Duodenal mucosa (tissue), 2 donors: Measurements from ENCODE around the gene ST6GAL1.

Source experiments
- H3K27ac ChIP-seq: one replicate; pipeline ENCODE4 v1.7.0; 2013; ENCODE audit warnings: low read depth, low read length
- H3K27me3 ChIP-seq, 2 donors: one replicate each; pipeline ENCODE4 v1.7.0; 2013; ENCODE audit warnings: low read length in 2 of 2, control low read depth in 1 of 2; ENCODE audit not compliant: insufficient read depth in 2 of 2, control insufficient read depth in 1 of 2
- H3K36me3 ChIP-seq, 2 donors: one replicate each; pipeline ENCODE4 v1.7.0; 2013; ENCODE audit warnings: low read length in 2 of 2, control low read depth in 1 of 2; ENCODE audit not compliant: insufficient read depth in 2 of 2, control insufficient read depth in 1 of 2
- H3K4me1 ChIP-seq, 2 donors: one replicate each; pipeline ENCODE4 v1.7.0; 2013; ENCODE audit warnings: low read length in 2 of 2, control low read depth in 1 of 2; ENCODE audit not compliant: insufficient read depth in 2 of 2, control insufficient read depth in 1 of 2
- H3K4me3 ChIP-seq, 2 donors: one replicate each; pipeline ENCODE4 v1.7.0; 2013; ENCODE audit warnings: low read length in 2 of 2, low read depth in 1 of 2
- H3K9ac ChIP-seq, 2 donors: one replicate each; pipeline ENCODE4 v1.7.0; 2013; ENCODE audit warnings: low read length in 2 of 2, low read depth in 1 of 2
- H3K9me3 ChIP-seq, 2 donors: one replicate each; pipeline ENCODE4 v1.7.0; 2013; ENCODE audit warnings: low read length in 2 of 2, control low read depth in 1 of 2; ENCODE audit not compliant: control insufficient read depth in 1 of 2

Gene ST6GAL1

GRCh38 chr3:186915806-186916796 is 14.2 kb upstream of the ST6GAL1 start:
- no peak overlapping the region for H3K4me3 ChIP-seq
- no peak overlapping the region for H3K27ac ChIP-seq
- H3K9me3 ChIP-seq: no peaks in the 10 kb centered on the region
- peaks cover 0 to 4% of the 10 kb centered on the region in 2 donors for H3K27me3 ChIP-seq
- no peaks in the 10 kb centered on the region for H3K36me3 ChIP-seq
- H3K9ac ChIP-seq: no peak overlapping the region
- H3K4me1 ChIP-seq: no peaks in the 10 kb centered on the region

- H3K27ac ChIP-seq: no peak overlapping the region
- no peaks in the 10 kb centered on the region for H3K4me1 ChIP-seq
- no peak overlapping the region for H3K9ac ChIP-seq
- no peak overlapping the region for H3K4me3 ChIP-seq
- no peaks in the 10 kb centered on the region for H3K36me3 ChIP-seq
- H3K27me3 ChIP-seq: peaks cover 0 to 4% of the 10 kb centered on the region in 2 donors
- no peaks in the 10 kb centered on the region for H3K9me3 ChIP-seq
These were observed 12.6 kb upstream of the ST6GAL1 start for GRCh38 chr3:186917512-186918312.

GRCh38 chr3:186920301-186920700 is 10.0 kb upstream of the ST6GAL1 start:
- Histone ChIP-seq H3K9me3 (no peaks in the 10 kb centered on the region), H3K9ac (no peak overlapping the region), H3K4me1 (peaks cover 0 to 5% of the 10 kb centered on the region in 2 donors), H3K4me3 (no peak overlapping the region), H3K27ac (no peak overlapping the region), H3K36me3 (no peaks in the 10 kb centered on the region), H3K27me3 (peaks cover 0 to 4% of the 10 kb centered on the region in 2 donors)

GRCh38 chr3:186920796-186921195 is 9.5 kb upstream of the ST6GAL1 start:
- Histone ChIP-seq H3K9ac (no peak overlapping the region), H3K9me3 (no peaks in the 10 kb centered on the region), H3K27ac (no peak overlapping the region), H3K4me1 (peaks cover 0 to 5% of the 10 kb centered on the region in 2 donors), H3K4me3 (no peak overlapping the region), H3K36me3 (no peaks in the 10 kb centered on the region), H3K27me3 (peaks cover 0 to 4% of the 10 kb centered on the region in 2 donors)

GRCh38 chr3:186921578-186921977 is 8.7 kb upstream of the ST6GAL1 start:
- Histone ChIP-seq H3K27me3 (peaks cover 0 to 4% of the 10 kb centered on the region in 2 donors), H3K9ac (no peak overlapping the region), H3K9me3 (no peaks in the 10 kb centered on the region), H3K36me3 (no peaks in the 10 kb centered on the region), H3K4me3 (no peak overlapping the region), H3K27ac (no peak overlapping the region), H3K4me1 (peaks cover 0 to 5% of the 10 kb centered on the region in 2 donors)

GRCh38 chr3:186922224-186922623 is 8.1 kb upstream of the ST6GAL1 start:
- peaks cover 0 to 5% of the 10 kb centered on the region in 2 donors for H3K4me1 ChIP-seq
- peaks cover 0 to 4% of the 10 kb centered on the region in 2 donors for H3K27me3 ChIP-seq
- no peak overlapping the region for H3K9ac ChIP-seq
- H3K4me3 ChIP-seq: no peak overlapping the region
- no peaks in the 10 kb centered on the region for H3K36me3 ChIP-seq
- H3K9me3 ChIP-seq: no peaks in the 10 kb centered on the region
- H3K27ac ChIP-seq: no peak overlapping the region

- Histone ChIP-seq H3K36me3 (no peaks in the 10 kb centered on the region), H3K4me1 (peaks cover 0 to 5% of the 10 kb centered on the region in 2 donors), H3K27ac (no peak overlapping the region), H3K9ac (no peak overlapping the region), H3K4me3 (no peak overlapping the region), H3K27me3 (peaks cover 0 to 4% of the 10 kb centered on the region in 2 donors), H3K9me3 (no peaks in the 10 kb centered on the region)
These were observed 7.5 kb upstream of the ST6GAL1 start for GRCh38 chr3:186922790-186923189.

- Histone ChIP-seq H3K27ac (no peak overlapping the region), H3K9ac (no peak overlapping the region), H3K4me3 (no peak overlapping the region), H3K27me3 (peaks cover 0 to 4% of the 10 kb centered on the region in 2 donors), H3K36me3 (no peaks in the 10 kb centered on the region), H3K9me3 (no peaks in the 10 kb centered on the region), H3K4me1 (peaks cover 0 to 5% of the 10 kb centered on the region in 2 donors)
These were observed 7.1 kb upstream of the ST6GAL1 start for GRCh38 chr3:186923241-186923640.

- H3K27me3 ChIP-seq: no peaks in the 10 kb centered on the region
- no peaks in the 10 kb centered on the region for H3K9me3 ChIP-seq
- no peak overlapping the region for H3K27ac ChIP-seq
- H3K9ac ChIP-seq: no peak overlapping the region
- H3K4me1 ChIP-seq: peaks cover 5 to 7% of the 10 kb centered on the region in 2 donors
- no peak overlapping the region for H3K4me3 ChIP-seq
- H3K36me3 ChIP-seq: no peaks in the 10 kb centered on the region
These were observed 4.5 kb upstream of the ST6GAL1 start for GRCh38 chr3:186925826-186926225.

GRCh38 chr3:186929186-186929585 is 1.1 kb upstream of the ST6GAL1 start:
- Histone ChIP-seq H3K27ac (no peak overlapping the region), H3K4me3 (no peak overlapping the region), H3K4me1 (peaks cover 6 to 20% of the 10 kb centered on the region in 2 donors), H3K9ac (no peak overlapping the region), H3K36me3 (no peaks in the 10 kb centered on the region), H3K27me3 (no peaks in the 10 kb centered on the region), H3K9me3 (no peaks in the 10 kb centered on the region)
